B cell (primary cell): ENCODE measurements around the gene F2RL3. TPM values are rescaled to one million over a fixed set of nuclear protein-coding genes. Genes with fewer than 3 reads are reported as not detected.

Experiments
- ATAC-seq: fragments of 200-7000 bp; cut with Tn5 transposase; one replicate; pipeline ENCODE4 v1.10.0; 2021; ENCODE audit warnings: low read depth, mild to moderate bottlenecking, moderate number of reproducible peaks, moderate library complexity
- CTCF ChIA-PET: fragments of 350-600 bp; sonication (Branson Sonifier 250); formaldehyde crosslinking; loops from one replicate; lab custom pipeline; 2021; ENCODE audit warnings: antibody characterized with exemption, inconsistent platforms; lab: Charles Lee
- POLR2A ChIA-PET: fragments of 350-600 bp; sonication (Branson Sonifier 250); formaldehyde crosslinking; loops from one replicate; lab custom pipeline; 2021; ENCODE audit warnings: antibody characterized with exemption; lab: Charles Lee
- DNase-seq: peaks from one replicate; pipeline ENCODE4 v3.0.0; 2013
- H2AFZ ChIP-seq: 2 replicates; pipeline ENCODE4 v1.6.1; 2012; ENCODE audit warnings: mild to moderate bottlenecking, low read depth, low read length; ENCODE audit not compliant: insufficient read depth, poor library complexity, severe bottlenecking
- H3K27ac ChIP-seq, 2 donors: 1 replicate in 1 of 2; 2 replicates in 1 of 2; pipeline ENCODE4 v1.5.1; 2012 to 2013; ENCODE audit warnings: low read length in 2 of 2, mild to moderate bottlenecking in 2 of 2, moderate library complexity in 1 of 2
- H3K27me3 ChIP-seq, 4 experiments: fragments of 200-600 bp in 1 of 4; sonication (generic) in 1 of 4; replicated peaks in 1 of 4; 1 replicate in 2 of 4; 2 replicates in 2 of 4; pipeline versions ENCODE4 v1.6.1 to v1.7.0; 2013 to 2016; ENCODE audit warnings: low read length in 3 of 4, mild to moderate bottlenecking in 2 of 4, mixed read lengths in 1 of 4, moderate library complexity in 1 of 4; ENCODE audit not compliant: insufficient read depth in 4 of 4, control insufficient read depth in 3 of 4; ENCODE audit errors: control extremely low read depth in 1 of 4
- H3K36me3 ChIP-seq, 2 experiments: replicated peaks in 1 of 2; 1 replicate in 1 of 2; 2 replicates in 1 of 2; pipeline versions ENCODE4 v1.6.1 to v1.7.1; 2013; ENCODE audit warnings: low read length in 1 of 2; ENCODE audit not compliant: insufficient read depth in 2 of 2, control insufficient read depth in 1 of 2; ENCODE audit errors: control extremely low read depth in 1 of 2, extremely low read depth in 1 of 2
- H3K4me1 ChIP-seq, 2 donors: fragments of 200-600 bp in 1 of 2; sonication (generic) in 1 of 2; 1 replicate in 1 of 2; 2 replicates in 1 of 2; pipeline versions ENCODE4 v1.5.1 to v1.6.1; 2013 to 2017; ENCODE audit warnings: low read length in 2 of 2; ENCODE audit not compliant: control insufficient read depth in 2 of 2, insufficient read depth in 2 of 2
- H3K4me2 ChIP-seq: replicated peaks from 2 replicates; pipeline ENCODE3; 2012; ENCODE audit warnings: mild to moderate bottlenecking, low read depth, low read length; ENCODE audit not compliant: poor library complexity, severe bottlenecking
- H3K4me3 ChIP-seq, 5 experiments: fragments of 200-600 bp in 1 of 5; sonication (generic) in 1 of 5; 1 replicate in 3 of 5; 2 replicates in 2 of 5; pipeline versions ENCODE4 v1.5.1 to v1.7.0; 2011 to 2016; ENCODE audit warnings: low read length in 4 of 5, mild to moderate bottlenecking in 4 of 5, low read depth in 2 of 5, control low read depth in 1 of 5, moderate library complexity in 1 of 5; ENCODE audit not compliant: insufficient read depth in 1 of 5; ENCODE audit errors: control extremely low read depth in 1 of 5, extremely low read depth in 1 of 5
- H3K79me2 ChIP-seq: fragments of 200-600 bp; sonication (generic); one replicate; pipeline ENCODE4 v1.6.0; 2016; ENCODE audit warnings: low read length; ENCODE audit not compliant: control insufficient read depth, insufficient read depth
- H3K9ac ChIP-seq: fragments of 200-600 bp; sonication (generic); 2 replicates; pipeline ENCODE4 v1.6.1; 2017; ENCODE audit warnings: mild to moderate bottlenecking, low read length, moderate library complexity
- H3K9me3 ChIP-seq, 3 donors: one replicate each; pipeline versions ENCODE4 v1.6.1 to v1.7.1; 2013; ENCODE audit warnings: low read length in 2 of 3; ENCODE audit not compliant: control insufficient read depth in 2 of 3, insufficient read depth in 1 of 3; ENCODE audit errors: control extremely low read depth in 1 of 3
- H4K20me1 ChIP-seq: 2 replicates; pipeline ENCODE4 v1.6.0; 2012; ENCODE audit warnings: mild to moderate bottlenecking, low read length; ENCODE audit not compliant: insufficient read depth, control insufficient read depth, poor library complexity, severe bottlenecking
- H3K27ac Mint-ChIP-seq: one replicate; pipeline ENCODE4 v1.8.0; 2021; ENCODE audit warnings: mixed read lengths
- H3K27me3 Mint-ChIP-seq: one replicate; pipeline ENCODE4 v1.8.0; 2021; ENCODE audit warnings: mixed read lengths
- H3K4me1 Mint-ChIP-seq: one replicate; pipeline ENCODE4 v1.8.0; 2021; ENCODE audit warnings: mixed read lengths
- H3K4me3 Mint-ChIP-seq: one replicate; pipeline ENCODE4 v1.8.0; 2021; ENCODE audit warnings: mixed read lengths
- H3K9me3 Mint-ChIP-seq: one replicate; pipeline ENCODE4 v1.8.0; 2022; ENCODE audit warnings: mixed read lengths; ENCODE audit not compliant: insufficient read depth
- CTCF ChIP-seq: fragments of 200-600 bp; IDR thresholded peaks from one replicate; pipeline ENCODE4 v1.8.0; 2022; ENCODE audit warnings: antibody characterized with exemption, mild to moderate bottlenecking
- EZH2 ChIP-seq: IDR thresholded peaks from 2 replicates; pipeline ENCODE4 v1.6.1; 2012; ENCODE audit warnings: borderline replicate concordance, low read depth, mild to moderate bottlenecking, moderate library complexity, low read length; ENCODE audit not compliant: insufficient read depth, poor library complexity, severe bottlenecking
- WGBS: methylation state at CpG from one replicate; pipeline ENCODE4 v1.1.5; 2013; ENCODE audit warnings: missing lambda C conversion rate; ENCODE audit not compliant: insufficient coverage; 5-methylcytosine and 5-hydroxymethylcytosine counted together
- intact Hi-C: fragments of 100-400 bp; cut with micrococcal nuclease; formaldehyde crosslinking; loops from one replicate; pipeline ENCODE4 v1.10.0; 2022
- polyA plus RNA-seq: library from polyadenylated mRNA; depleted of rRNA; stranded (reverse); fragments of >200 nt; gene quantifications from 2 replicates; pipeline ENCODE4 v1.2.3, GENCODE V29; 2012
- total RNA-seq, 2 donors: library from RNA; stranded (reverse); fragments of 120-200 nt in 1 of 2; gene quantifications; 1 replicate in 1 of 2; 2 replicates in 1 of 2; pipeline versions ENCODE4 v1.2.3 to v1.2.4, GENCODE V29; 2013 to 2022

F2RL3 gene
- total and polyA plus RNA-seq, 2 donors (not counting 1 experiment from before 2014, with no cell fraction given) = 0.01 to 1.1 TPM

DNA sequence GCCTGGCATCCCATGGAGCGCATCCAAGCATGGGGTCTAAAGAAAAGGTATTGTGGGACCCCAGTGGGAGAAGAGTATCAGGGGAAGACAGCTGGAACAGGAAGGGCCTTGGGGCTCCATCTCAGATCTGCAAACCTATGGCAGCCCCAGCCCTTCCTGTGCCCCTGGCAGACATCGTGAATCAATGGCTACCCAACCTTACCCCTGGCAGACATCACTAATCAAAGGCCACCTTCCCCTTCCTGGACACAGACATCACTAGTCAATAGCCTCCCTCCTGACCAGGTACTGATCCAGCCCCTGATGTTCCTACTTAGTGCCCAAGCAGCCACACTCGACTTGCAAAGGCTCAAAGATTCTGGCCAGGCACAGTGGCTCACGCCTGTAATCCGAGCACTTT, 15.8 kb downstream of the F2RL3 start:
- H2AFZ ChIP-seq = no peak overlapping the region
- intact Hi-C loops = no loop called here
- no peak for ATAC-seq
- no peak for TF ChIP-seq CTCF
- no peak for TF ChIP-seq EZH2
- Mint-ChIP-seq H3K4me3 (no peak overlapping the region), H3K9me3 (peaks cover 2% of the 10 kb centered on the region), H3K27ac (no peak overlapping the region), H3K27me3 (no peaks in the 10 kb centered on the region), H3K4me1 (peaks cover 1% of the 10 kb centered on the region)
- peaks cover 0 to 2% of the 10 kb centered on the region in 2 donors for H3K4me1 ChIP-seq
- no peaks in the 10 kb centered on the region for H3K79me2 ChIP-seq
- no peaks in the 10 kb centered on the region for H3K36me3 ChIP-seq
- ChIA-PET POLR2A (no interaction called here), CTCF (no interaction called here)
- H3K27me3 ChIP-seq = no peaks in the 10 kb centered on the region
- no peak overlapping the region for H3K4me2 ChIP-seq
- H3K4me3 ChIP-seq = no peak overlapping the region
- no peak for DNase-seq
- H4K20me1 ChIP-seq = no peaks in the 10 kb centered on the region
- H3K27ac ChIP-seq = no peak overlapping the region
- H3K9me3 ChIP-seq = peaks cover 0 to 6% (median 0%) of the 10 kb centered on the region in 3 donors
- 29% methylated on average over 2 of the region's 5 CpGs for WGBS
- H3K9ac ChIP-seq = no peak overlapping the region

DNA sequence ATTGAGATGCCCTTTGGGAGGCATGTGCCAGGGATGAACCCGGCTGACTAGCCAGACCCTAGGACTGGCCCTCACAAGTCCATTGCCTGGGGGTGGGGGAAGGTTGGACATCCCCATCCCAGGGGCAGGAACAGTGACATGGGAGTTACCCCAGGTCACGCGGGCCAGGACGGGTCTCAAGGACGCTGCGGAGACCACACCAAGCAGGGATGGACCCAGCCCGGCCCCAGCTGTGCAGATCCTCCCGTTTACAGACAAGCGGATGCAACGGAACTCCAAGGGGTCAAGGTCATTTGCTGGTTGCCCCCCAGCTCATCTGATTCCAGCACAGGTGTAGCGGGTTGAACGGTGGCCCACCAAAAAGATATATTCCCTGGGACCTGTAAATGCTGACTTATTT, 20.0 kb downstream of the F2RL3 start:
- Histone ChIP-seq H3K4me2 (no peak overlapping the region), H2AFZ (no peak overlapping the region), H3K4me3 (no peak overlapping the region), H3K79me2 (no peaks in the 10 kb centered on the region), H3K36me3 (no peaks in the 10 kb centered on the region), H3K4me1 (no peaks in the 10 kb centered on the region), H3K9me3 (peaks cover 1 to 29% (median 17%) of the 10 kb centered on the region in 3 donors), H3K27ac (no peak overlapping the region), H4K20me1 (no peaks in the 10 kb centered on the region), H3K9ac (no peak overlapping the region), H3K27me3 (no peaks in the 10 kb centered on the region)
- Mint-ChIP-seq H3K4me1 (no peaks in the 10 kb centered on the region), H3K27ac (no peak overlapping the region), H3K27me3 (no peaks in the 10 kb centered on the region), H3K9me3 (peaks cover 16% of the 10 kb centered on the region), H3K4me3 (no peak overlapping the region)
- intact Hi-C loops = no loop called here
- 77% methylated on average over 12 of the region's 12 CpGs for WGBS
- ChIA-PET CTCF (no interaction called here), POLR2A (interaction anchor here (0.6 kb wide), 1 partner anchor 325 kb away, joined by 3 read pairs; no protein-coding TSS in a partner anchor)
- ATAC-seq (no peak), DNase-seq (no peak)
- TF ChIP-seq CTCF (no peak), EZH2 (no peak)
